ENCODE data around the gene ARL4C.

DNA sequence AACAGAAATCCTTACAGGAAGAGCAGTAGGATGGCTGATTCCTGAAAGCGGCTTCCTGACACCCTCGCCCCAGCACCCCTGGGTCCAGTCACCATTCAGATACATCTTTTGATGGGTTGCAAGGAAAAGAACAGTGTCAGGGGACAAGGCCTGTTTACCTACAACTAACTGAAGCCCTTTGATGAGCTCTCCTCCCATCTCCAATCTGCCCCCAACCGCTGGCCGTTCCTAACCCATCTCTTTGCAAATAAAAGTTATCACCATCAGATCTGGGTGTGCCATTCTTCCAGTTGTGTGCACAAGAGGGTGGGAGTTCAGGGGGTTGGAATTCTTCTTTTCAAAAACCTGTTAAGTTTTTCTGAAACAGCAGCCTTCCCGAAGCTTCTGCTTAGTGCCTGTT is 48.9 kb downstream of the ARL4C start:
- TF ChIP-seq, protein P1, sequence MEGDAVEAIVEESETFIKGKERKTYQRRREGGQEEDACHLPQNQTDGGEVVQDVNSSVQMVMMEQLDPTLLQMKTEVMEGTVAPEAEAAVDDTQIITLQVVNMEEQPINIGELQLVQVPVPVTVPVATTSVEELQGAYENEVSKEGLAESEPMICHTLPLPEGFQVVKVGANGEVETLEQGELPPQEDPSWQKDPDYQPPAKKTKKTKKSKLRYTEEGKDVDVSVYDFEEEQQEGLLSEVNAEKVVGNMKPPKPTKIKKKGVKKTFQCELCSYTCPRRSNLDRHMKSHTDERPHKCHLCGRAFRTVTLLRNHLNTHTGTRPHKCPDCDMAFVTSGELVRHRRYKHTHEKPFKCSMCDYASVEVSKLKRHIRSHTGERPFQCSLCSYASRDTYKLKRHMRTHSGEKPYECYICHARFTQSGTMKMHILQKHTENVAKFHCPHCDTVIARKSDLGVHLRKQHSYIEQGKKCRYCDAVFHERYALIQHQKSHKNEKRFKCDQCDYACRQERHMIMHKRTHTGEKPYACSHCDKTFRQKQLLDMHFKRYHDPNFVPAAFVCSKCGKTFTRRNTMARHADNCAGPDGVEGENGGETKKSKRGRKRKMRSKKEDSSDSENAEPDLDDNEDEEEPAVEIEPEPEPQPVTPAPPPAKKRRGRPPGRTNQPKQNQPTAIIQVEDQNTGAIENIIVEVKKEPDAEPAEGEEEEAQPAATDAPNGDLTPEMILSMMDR (IDR thresholded peaks at IDR 0.05): no peak
- no peak for TF ChIP-seq POLR2A (IDR thresholded peaks at IDR 0.05)

Data from adrenal gland (tissue), 5 donors.